ENCODE measurements around the gene AMN1. TPM values are rescaled to one million over a fixed set of nuclear protein-coding genes. Genes with fewer than 3 reads are reported as not detected.

The AMN1 gene
- total and polyA plus RNA-seq, 2 of the 13 experiments (the other 11 are each of a cell fraction or from before 2014, with no cell fraction given): 7.5 to 26.5 TPM

DNA sequence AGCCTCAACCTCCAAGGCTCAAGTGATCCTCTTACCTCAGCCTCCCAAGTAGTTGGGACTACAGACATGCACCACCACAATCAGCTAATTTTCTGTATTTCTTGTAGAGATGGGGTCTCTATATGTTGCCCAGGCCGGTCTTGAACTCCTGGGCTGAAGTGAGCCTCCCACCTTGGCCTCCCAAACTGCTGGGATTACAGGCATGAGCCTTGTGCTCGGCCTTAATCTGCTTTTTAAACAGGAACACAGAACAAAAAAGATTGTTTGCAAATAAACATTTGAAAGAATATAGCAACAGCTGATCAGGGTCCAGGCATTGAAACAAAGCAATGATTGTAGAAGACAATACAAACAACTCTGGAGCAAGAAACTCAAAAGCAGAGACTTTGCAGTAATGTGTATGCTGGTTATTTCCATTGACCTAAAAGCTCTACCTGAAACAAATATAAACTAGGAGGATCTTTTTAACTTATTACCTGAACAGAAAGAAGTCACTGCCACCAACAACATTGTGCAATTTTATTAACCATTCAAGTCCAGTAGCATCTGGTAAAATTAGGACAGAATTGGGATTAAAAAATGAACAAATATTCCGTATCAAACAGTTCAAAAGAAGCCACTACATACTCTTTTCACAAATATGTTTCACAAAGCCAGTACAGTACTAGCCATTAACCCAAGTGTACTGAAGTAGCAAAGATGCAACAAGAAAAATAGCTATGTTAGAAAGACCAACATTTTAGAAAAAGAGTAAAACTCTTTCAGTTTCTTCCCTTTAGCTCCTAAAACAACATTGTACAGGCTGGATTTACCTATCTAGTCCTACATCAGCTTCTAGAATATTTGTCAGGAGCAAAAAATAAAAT lies 14.2 kb downstream of the AMN1 start (continued):
- TF ChIP-seq, protein P1, sequence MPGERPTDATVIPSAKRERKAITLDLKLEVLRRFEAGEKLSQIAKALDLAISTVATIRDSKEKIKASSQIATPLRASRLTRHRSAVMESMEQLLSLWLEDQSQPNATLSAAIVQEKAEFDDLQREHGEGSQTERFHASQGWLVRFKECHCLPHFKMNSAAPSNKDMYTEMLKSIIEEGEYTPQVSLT (CRISPR knock-in tag; IDR thresholded peaks at IDR 0.05; ENCODE audit: borderline replicate concordance, low read depth): no peak
- TF ChIP-seq ZNF709 (CRISPR knock-in tag; IDR thresholded peaks at IDR 0.05) (no peak), HDAC6 (IDR thresholded peaks at IDR 0.05; ENCODE audit: low read depth, low read length) (no peak), ZNF777 (CRISPR knock-in tag; IDR thresholded peaks at IDR 0.05) (no peak), GTF2F1 (IDR thresholded peaks at IDR 0.05; ENCODE audit: low read length) (no peak), SRSF1 (optimal IDR thresholded peaks at IDR 0.05; ENCODE audit: low read depth, low read length) (no peak), MTF2 (CRISPR knock-in tag; IDR thresholded peaks at IDR 0.05; ENCODE audit: borderline replicate concordance) (no peak), IRX3 (CRISPR knock-in tag; IDR thresholded peaks at IDR 0.05; ENCODE audit: borderline replicate concordance, low read depth) (no peak), SP2 (CRISPR knock-in tag; IDR thresholded peaks at IDR 0.05) (no peak), SP1 (IDR thresholded peaks at IDR 0.05) (no peak), SP1 (CRISPR knock-in tag; IDR thresholded peaks at IDR 0.05) (no peak), ZFP82 (CRISPR knock-in tag; IDR thresholded peaks at IDR 0.05; ENCODE audit: borderline replicate concordance) (no peak), BCL6 (CRISPR knock-in tag; IDR thresholded peaks at IDR 0.05) (0 out of 2 replicates have a peak, but pooled peaks have one; percentile 26), POLR2AphosphoS2 (IDR thresholded peaks at IDR 0.05; ENCODE audit: low read depth, low read length) (no peak), EEA1 (CRISPR knock-in tag; IDR thresholded peaks at IDR 0.05; ENCODE audit: borderline replicate concordance) (no peak), TBX3 (IDR thresholded peaks at IDR 0.05; ENCODE audit: borderline replicate concordance) (no peak)
- TF ChIP-seq, protein P2, sequence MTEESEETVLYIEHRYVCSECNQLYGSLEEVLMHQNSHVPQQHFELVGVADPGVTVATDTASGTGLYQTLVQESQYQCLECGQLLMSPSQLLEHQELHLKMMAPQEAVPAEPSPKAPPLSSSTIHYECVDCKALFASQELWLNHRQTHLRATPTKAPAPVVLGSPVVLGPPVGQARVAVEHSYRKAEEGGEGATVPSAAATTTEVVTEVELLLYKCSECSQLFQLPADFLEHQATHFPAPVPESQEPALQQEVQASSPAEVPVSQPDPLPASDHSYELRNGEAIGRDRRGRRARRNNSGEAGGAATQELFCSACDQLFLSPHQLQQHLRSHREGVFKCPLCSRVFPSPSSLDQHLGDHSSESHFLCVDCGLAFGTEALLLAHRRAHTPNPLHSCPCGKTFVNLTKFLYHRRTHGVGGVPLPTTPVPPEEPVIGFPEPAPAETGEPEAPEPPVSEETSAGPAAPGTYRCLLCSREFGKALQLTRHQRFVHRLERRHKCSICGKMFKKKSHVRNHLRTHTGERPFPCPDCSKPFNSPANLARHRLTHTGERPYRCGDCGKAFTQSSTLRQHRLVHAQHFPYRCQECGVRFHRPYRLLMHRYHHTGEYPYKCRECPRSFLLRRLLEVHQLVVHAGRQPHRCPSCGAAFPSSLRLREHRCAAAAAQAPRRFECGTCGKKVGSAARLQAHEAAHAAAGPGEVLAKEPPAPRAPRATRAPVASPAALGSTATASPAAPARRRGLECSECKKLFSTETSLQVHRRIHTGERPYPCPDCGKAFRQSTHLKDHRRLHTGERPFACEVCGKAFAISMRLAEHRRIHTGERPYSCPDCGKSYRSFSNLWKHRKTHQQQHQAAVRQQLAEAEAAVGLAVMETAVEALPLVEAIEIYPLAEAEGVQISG (CRISPR knock-in tag; IDR thresholded peaks at IDR 0.05): no peak
- TF ChIP-seq, protein P3, sequence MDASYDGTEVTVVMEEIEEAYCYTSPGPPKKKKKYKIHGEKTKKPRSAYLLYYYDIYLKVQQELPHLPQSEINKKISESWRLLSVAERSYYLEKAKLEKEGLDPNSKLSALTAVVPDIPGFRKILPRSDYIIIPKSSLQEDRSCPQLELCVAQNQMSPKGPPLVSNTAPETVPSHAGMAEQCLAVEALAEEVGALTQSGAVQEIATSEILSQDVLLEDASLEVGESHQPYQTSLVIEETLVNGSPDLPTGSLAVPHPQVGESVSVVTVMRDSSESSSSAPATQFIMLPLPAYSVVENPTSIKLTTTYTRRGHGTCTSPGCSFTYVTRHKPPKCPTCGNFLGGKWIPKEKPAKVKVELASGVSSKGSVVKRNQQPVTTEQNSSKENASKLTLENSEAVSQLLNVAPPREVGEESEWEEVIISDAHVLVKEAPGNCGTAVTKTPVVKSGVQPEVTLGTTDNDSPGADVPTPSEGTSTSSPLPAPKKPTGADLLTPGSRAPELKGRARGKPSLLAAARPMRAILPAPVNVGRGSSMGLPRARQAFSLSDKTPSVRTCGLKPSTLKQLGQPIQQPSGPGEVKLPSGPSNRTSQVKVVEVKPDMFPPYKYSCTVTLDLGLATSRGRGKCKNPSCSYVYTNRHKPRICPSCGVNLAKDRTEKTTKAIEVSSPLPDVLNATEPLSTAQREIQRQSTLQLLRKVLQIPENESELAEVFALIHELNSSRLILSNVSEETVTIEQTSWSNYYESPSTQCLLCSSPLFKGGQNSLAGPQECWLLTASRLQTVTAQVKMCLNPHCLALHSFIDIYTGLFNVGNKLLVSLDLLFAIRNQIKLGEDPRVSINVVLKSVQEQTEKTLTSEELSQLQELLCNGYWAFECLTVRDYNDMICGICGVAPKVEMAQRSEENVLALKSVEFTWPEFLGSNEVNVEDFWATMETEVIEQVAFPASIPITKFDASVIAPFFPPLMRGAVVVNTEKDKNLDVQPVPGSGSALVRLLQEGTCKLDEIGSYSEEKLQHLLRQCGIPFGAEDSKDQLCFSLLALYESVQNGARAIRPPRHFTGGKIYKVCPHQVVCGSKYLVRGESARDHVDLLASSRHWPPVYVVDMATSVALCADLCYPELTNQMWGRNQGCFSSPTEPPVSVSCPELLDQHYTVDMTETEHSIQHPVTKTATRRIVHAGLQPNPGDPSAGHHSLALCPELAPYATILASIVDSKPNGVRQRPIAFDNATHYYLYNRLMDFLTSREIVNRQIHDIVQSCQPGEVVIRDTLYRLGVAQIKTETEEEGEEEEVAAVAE (CRISPR knock-in tag; IDR thresholded peaks at IDR 0.05; ENCODE audit: borderline replicate concordance): no peak

Data from HepG2 (cell line).